ENCODE measurements around the gene NRG2. TPM values are rescaled to one million over a fixed set of nuclear protein-coding genes. Genes with fewer than 3 reads are reported as not detected.

The NRG2 gene
- total RNA-seq, 1 donor from 2014 or later = under 0.01 TPM

- DNase-seq (ENCODE audit: low read depth) (no peak), FAIRE-seq (no peak)
- no peaks in the 10 kb centered on the region for H3K36me3 ChIP-seq (ENCODE audit: control insufficient read depth, insufficient read depth, low read length)
- peaks cover 33% of the 10 kb centered on the region for H3K27me3 ChIP-seq (ENCODE audit: control insufficient read depth, insufficient read depth, low read length)
- TF ChIP-seq CTCF (IDR thresholded peaks at IDR 0.05; ENCODE audit: insufficient read depth, low read length, severe bottlenecking) = no peak
- H3K4me3 ChIP-seq (ENCODE audit: low read depth, low read length) = no peak overlapping the region
These were observed 245.8 kb downstream of the NRG2 start for GRCh38 chr5:139797335-139797734.

Other genes with a start within 250 kb of the NRG2 start
- gene PSD2, start 247.5 kb downstream of the NRG2 start, total RNA-seq = under 0.01 TPM in 1 of 2 replicates, not detected in the other
- 6.6 and 12.3 TPM in 2 replicates for gene PURA, start 70.8 kb upstream of the NRG2 start, total RNA-seq
- gene IGIP, start 82.6 kb upstream of the NRG2 start, total RNA-seq = 5.3 and 5.9 TPM in 2 replicates
- gene CYSTM1, start 131.9 kb upstream of the NRG2 start, total RNA-seq = 22.4 and 25.5 TPM in 2 replicates

Measured in bronchial epithelial cell (primary cell).